Measurements from ENCODE around the gene MAST4. TPM values are rescaled to one million over a fixed set of nuclear protein-coding genes. Genes with fewer than 3 reads are reported as not detected.
A peak's percentile ranks its signal among the peaks of the same experiment; 100 is the strongest.

Gene MAST4
- total and polyA plus RNA-seq, 5 donors = 18.9 to 71.5 (median 52.4) TPM

- ATAC-seq (peak; percentile 67 to 83), DNase-seq (peak; percentile 31 to 77 (median 77))
- H3K4me3 ChIP-seq (ENCODE audit: low read length) = no peak overlapping the region
- WGBS = 29% methylated on average over 1 of the region's 1 CpG
- peaks cover 20% of the 10 kb centered on the region for H3K4me1 ChIP-seq (ENCODE audit: control insufficient read depth, insufficient read depth, low read length)
- H3K27ac ChIP-seq (ENCODE audit: low read length) = no peak overlapping the region
- intact Hi-C loops (cut with DNase I) = loop anchor here in 1 of 4 donors (2.0 kb wide), 1 partner anchor 36 kb away; no protein-coding TSS in a partner anchor
- no peaks in the 10 kb centered on the region for H3K27me3 ChIP-seq (ENCODE audit: control insufficient read depth, insufficient read depth)
- no peaks in the 10 kb centered on the region for H3K9me3 ChIP-seq (ENCODE audit: control insufficient read depth, low read length)
Observed at GRCh38 chr5:67047160-67047559, 451.0 kb downstream of the MAST4 start.

- no peaks in the 10 kb centered on the region for H3K27me3 ChIP-seq (ENCODE audit: control insufficient read depth, insufficient read depth)
- 55% methylated on average over 2 of the region's 2 CpGs for WGBS
- H3K9me3 ChIP-seq (ENCODE audit: control insufficient read depth, low read length) = no peaks in the 10 kb centered on the region
- peaks cover 20% of the 10 kb centered on the region for H3K4me1 ChIP-seq (ENCODE audit: control insufficient read depth, insufficient read depth, low read length)
- H3K27ac ChIP-seq (ENCODE audit: low read length) = no peak overlapping the region
- intact Hi-C loops (cut with DNase I) = loop anchor here in 1 of 4 donors (2.0 kb wide), 1 partner anchor 35 kb away; no protein-coding TSS in a partner anchor
- DNase-seq = no peak
- no peak overlapping the region for H3K4me3 ChIP-seq (ENCODE audit: low read length)
- ATAC-seq = no peak
Observed at GRCh38 chr5:67047616-67048015, 451.4 kb downstream of the MAST4 start.

- WGBS = 85% methylated on average over 4 of the region's 4 CpGs
- H3K4me3 ChIP-seq (ENCODE audit: low read length) = no peak overlapping the region
- intact Hi-C loops (cut with DNase I) = loop anchor here in 1 of 4 donors (10.0 kb wide), 1 partner anchor 45 kb away; no protein-coding TSS in a partner anchor
- peak overlapping the region; percentile 64 for H3K27ac ChIP-seq (ENCODE audit: low read length)
- DNase-seq (no peak), ATAC-seq (no peak)
- H3K27me3 ChIP-seq (ENCODE audit: control insufficient read depth, insufficient read depth) = no peaks in the 10 kb centered on the region
- H3K9me3 ChIP-seq (ENCODE audit: control insufficient read depth, low read length) = no peaks in the 10 kb centered on the region
- H3K4me1 ChIP-seq (ENCODE audit: control insufficient read depth, insufficient read depth, low read length) = peaks cover 15% of the 10 kb centered on the region
Observed at GRCh38 chr5:67050125-67050524, 453.9 kb downstream of the MAST4 start.

- ATAC-seq = peak in 1 of 2 donors; percentile 78
- intact Hi-C loops (cut with DNase I) = loop anchor here in 1 of 4 donors (10.0 kb wide), 1 partner anchor 46 kb away; no protein-coding TSS in a partner anchor
Observed at GRCh38 chr5:67050635-67051034, 454.4 kb downstream of the MAST4 start.

GRCh38 chr5:67051164-67051563 lies 455.0 kb downstream of the MAST4 start:
- WGBS = 70% methylated on average over 1 of the region's 1 CpG
- H3K27me3 ChIP-seq (ENCODE audit: control insufficient read depth, insufficient read depth) = no peaks in the 10 kb centered on the region
- ATAC-seq = no peak
- intact Hi-C loops (cut with DNase I) = loop anchor here in 1 of 4 donors (10.0 kb wide), 1 partner anchor 46 kb away; no protein-coding TSS in a partner anchor
- peaks cover 13% of the 10 kb centered on the region for H3K4me1 ChIP-seq (ENCODE audit: control insufficient read depth, insufficient read depth, low read length)
- no peak overlapping the region for H3K4me3 ChIP-seq (ENCODE audit: low read length)
- peak overlapping the region; percentile 64 for H3K27ac ChIP-seq (ENCODE audit: low read length)
- DNase-seq = no peak
- no peaks in the 10 kb centered on the region for H3K9me3 ChIP-seq (ENCODE audit: control insufficient read depth, low read length)

More at GRCh38 chr5:67050635-67051034, 454.4 kb downstream of the MAST4 start:
- Histone ChIP-seq H3K4me3 (ENCODE audit: low read length) (no peak overlapping the region), H3K27me3 (ENCODE audit: control insufficient read depth, insufficient read depth) (no peaks in the 10 kb centered on the region), H3K9me3 (ENCODE audit: control insufficient read depth, low read length) (no peaks in the 10 kb centered on the region), H3K27ac (ENCODE audit: low read length) (no peak overlapping the region), H3K4me1 (ENCODE audit: control insufficient read depth, insufficient read depth, low read length) (peaks cover 15% of the 10 kb centered on the region)
- no peak for DNase-seq
- WGBS = 62% methylated on average over 3 of the region's 3 CpGs

GRCh38 chr5:67052034-67052433 lies 455.8 kb downstream of the MAST4 start:
- intact Hi-C loops (cut with DNase I) = loop anchor here in 1 of 4 donors (10.0 kb wide), 1 partner anchor 47 kb away; no protein-coding TSS in a partner anchor
- no peak overlapping the region for H3K27ac ChIP-seq (ENCODE audit: low read length)

GRCh38 chr5:67053229-67053628 lies 457.0 kb downstream of the MAST4 start:
- WGBS = 88% methylated on average over 1 of the region's 1 CpG
- DNase-seq (no peak), ATAC-seq (no peak)
- no peak overlapping the region for H3K4me3 ChIP-seq (ENCODE audit: low read length)
- peaks cover 12% of the 10 kb centered on the region for H3K4me1 ChIP-seq (ENCODE audit: control insufficient read depth, insufficient read depth, low read length)
- intact Hi-C loops (cut with DNase I) = loop anchor here in 1 of 4 donors (10.0 kb wide), 1 partner anchor 48 kb away; no protein-coding TSS in a partner anchor
- no peak overlapping the region for H3K27ac ChIP-seq (ENCODE audit: low read length)
- no peaks in the 10 kb centered on the region for H3K9me3 ChIP-seq (ENCODE audit: control insufficient read depth, low read length)
- no peaks in the 10 kb centered on the region for H3K27me3 ChIP-seq (ENCODE audit: control insufficient read depth, insufficient read depth)

More at GRCh38 chr5:67052034-67052433, 455.8 kb downstream of the MAST4 start:
- H3K9me3 ChIP-seq (ENCODE audit: control insufficient read depth, low read length) = no peaks in the 10 kb centered on the region
- no peak overlapping the region for H3K4me3 ChIP-seq (ENCODE audit: low read length)
- ATAC-seq = no peak
- WGBS = 68% methylated on average over 1 of the region's 1 CpG
- DNase-seq = no peak
- no peaks in the 10 kb centered on the region for H3K27me3 ChIP-seq (ENCODE audit: control insufficient read depth, insufficient read depth)
- H3K4me1 ChIP-seq (ENCODE audit: control insufficient read depth, insufficient read depth, low read length) = peaks cover 13% of the 10 kb centered on the region

- peak overlapping the region; percentile 30 for H3K27ac ChIP-seq (ENCODE audit: low read length)
- H3K4me3 ChIP-seq (ENCODE audit: low read length) = no peak overlapping the region
- intact Hi-C loops (cut with DNase I) = loop anchor here in 1 of 4 donors (10.0 kb wide), 1 partner anchor 54 kb away; no protein-coding TSS in a partner anchor
- DNase-seq (peak in 2 of 3 donors; percentile 24 to 72), ATAC-seq (peak; percentile 61 to 79)
- peaks cover 5% of the 10 kb centered on the region for H3K4me1 ChIP-seq (ENCODE audit: control insufficient read depth, insufficient read depth, low read length)
- no peaks in the 10 kb centered on the region for H3K27me3 ChIP-seq (ENCODE audit: control insufficient read depth, insufficient read depth)
- 35% methylated on average over 4 of the region's 4 CpGs for WGBS
- H3K9me3 ChIP-seq (ENCODE audit: control insufficient read depth, low read length) = no peaks in the 10 kb centered on the region
Observed at GRCh38 chr5:67058998-67059743, 463.0 kb downstream of the MAST4 start.

GRCh38 chr5:67059744-67060490 lies 463.7 kb downstream of the MAST4 start:
- H3K4me3 ChIP-seq (ENCODE audit: low read length) = no peak overlapping the region
- H3K27ac ChIP-seq (ENCODE audit: low read length) = no peak overlapping the region
- H3K4me1 ChIP-seq (ENCODE audit: control insufficient read depth, insufficient read depth, low read length) = peaks cover 5% of the 10 kb centered on the region
- H3K27me3 ChIP-seq (ENCODE audit: control insufficient read depth, insufficient read depth) = no peaks in the 10 kb centered on the region
- ATAC-seq (no peak), DNase-seq (no peak)
- WGBS = 64% methylated on average over 6 of the region's 6 CpGs
- H3K9me3 ChIP-seq (ENCODE audit: control insufficient read depth, low read length) = no peaks in the 10 kb centered on the region
- intact Hi-C loops (cut with DNase I) = loop anchor here in 1 of 4 donors (10.0 kb wide), 1 partner anchor 55 kb away; no protein-coding TSS in a partner anchor

- DNase-seq (no peak), ATAC-seq (no peak)
- 90% methylated on average over 1 of the region's 1 CpG for WGBS
- no peak overlapping the region for H3K4me3 ChIP-seq (ENCODE audit: low read length)
- H3K9me3 ChIP-seq (ENCODE audit: control insufficient read depth, low read length) = no peaks in the 10 kb centered on the region
- intact Hi-C loops (cut with DNase I) = no loop called here
- H3K27me3 ChIP-seq (ENCODE audit: control insufficient read depth, insufficient read depth) = no peaks in the 10 kb centered on the region
- peaks cover 7% of the 10 kb centered on the region for H3K4me1 ChIP-seq (ENCODE audit: control insufficient read depth, insufficient read depth, low read length)
- no peak overlapping the region for H3K27ac ChIP-seq (ENCODE audit: low read length)
Observed at GRCh38 chr5:67061511-67061910, 465.3 kb downstream of the MAST4 start.

All from right cardiac atrium (tissue), 5 donors.